ENCODE measurements around the gene ZDHHC5. TPM values are rescaled to one million over a fixed set of nuclear protein-coding genes. Genes with fewer than 3 reads are reported as not detected.

Gene ZDHHC5
- total and polyA plus RNA-seq, 2 of the 4 experiments (the other 2 are of a cell fraction), result 19.4 to 45.7 TPM

GRCh38 chr11:57727185-57727584, 59.3 kb downstream of the ZDHHC5 start:
- no peak for TF ChIP-seq ELK1 (IDR thresholded peaks at IDR 0.05; ENCODE audit: borderline replicate concordance, low read depth, low read length)
- TF ChIP-seq CEBPB (IDR thresholded peaks at IDR 0.05; ENCODE audit: low read depth, low read length), result no peak
- TF ChIP-seq FOS (IDR thresholded peaks at IDR 0.05; ENCODE audit: low read depth, low read length), result no peak
- no peak for TF ChIP-seq USF2 (IDR thresholded peaks at IDR 0.05; ENCODE audit: low read depth, low read length)
- no peak for TF ChIP-seq RCOR1 (IDR thresholded peaks at IDR 0.05; ENCODE audit: insufficient replicate concordance, low read length)
- no peak for TF ChIP-seq MXI1 (IDR thresholded peaks at IDR 0.05; ENCODE audit: borderline replicate concordance, low read depth, low read length)
- TF ChIP-seq CTCF (conservative IDR thresholded peaks at IDR 0.05; ENCODE audit: low read depth, low read length), result no peak
- no peak for TF ChIP-seq SMC3 (IDR thresholded peaks at IDR 0.05; ENCODE audit: low read depth, low read length)
- no peak for TF ChIP-seq POLR2A (IDR thresholded peaks at IDR 0.05; ENCODE audit: low read depth, low read length)
- TF ChIP-seq MAZ (IDR thresholded peaks at IDR 0.05; ENCODE audit: borderline replicate concordance, low read depth, low read length), result no peak
- TF ChIP-seq BHLHE40 (IDR thresholded peaks at IDR 0.05; ENCODE audit: low read depth, low read length), result no peak
- TF ChIP-seq RAD21 (IDR thresholded peaks at IDR 0.05; ENCODE audit: low read length), result no peak
- TF ChIP-seq NFE2L2 (IDR thresholded peaks at IDR 0.05; ENCODE audit: low read depth, low read length), result no peak
- TF ChIP-seq CHD1 (IDR thresholded peaks at IDR 0.05; ENCODE audit: low read depth, low read length), result no peak
- no peak for TF ChIP-seq MAFK (IDR thresholded peaks at IDR 0.05; ENCODE audit: low read depth, low read length)
- no peak for TF ChIP-seq RFX5 (IDR thresholded peaks at IDR 0.05; ENCODE audit: low read depth, low read length)
- Histone ChIP-seq H3K79me1 (ENCODE audit: low read depth in 1 of 2, low read length in 2 of 2) (peaks cover 15 to 31% of the 10 kb centered on the region in 2 experiments), H4K8ac (ENCODE audit: low read depth in 2 of 2, low read length in 2 of 2) (no peak overlapping the region), H3K14ac (replicated peaks; ENCODE audit: low read depth, low read length) (no peak overlapping the region), H3K4me2 (ENCODE audit: low read depth, low read length) (no peak overlapping the region), H2BK120ac (ENCODE audit: low read depth, low read length) (no peak overlapping the region), H3K4me3 (ENCODE audit: insufficient read depth, low read depth, low read length) (no peak overlapping the region), H3K4me1 (ENCODE audit: control insufficient read depth, insufficient read depth, low read length) (no peaks in the 10 kb centered on the region), H4K91ac (ENCODE audit: insufficient read depth, low read depth, low read length) (no peak overlapping the region), H4K20me1 (ENCODE audit: insufficient read depth, low read length) (peaks cover 3% of the 10 kb centered on the region; the same call in 1 of the 2 replicates), H3K27me3 (ENCODE audit: control insufficient read depth, insufficient read depth, low read length) (no peaks in the 10 kb centered on the region), H2BK15ac (ENCODE audit: low read depth, low read length) (no peak overlapping the region), H3K36me3 (ENCODE audit: control insufficient read depth, insufficient read depth, low read length) (no peaks in the 10 kb centered on the region), H2AFZ (replicated peaks; ENCODE audit: low read length, poor library complexity) (no peak overlapping the region), H3K4ac (ENCODE audit: low read depth, low read length) (no peak overlapping the region), H2AK5ac (ENCODE audit: low read depth, low read length) (no peak overlapping the region), H3K9me1 (ENCODE audit: insufficient read depth, low read length) (no peaks in the 10 kb centered on the region), H3K9me3 (ENCODE audit: control insufficient read depth, insufficient read depth, low read length) (no peaks in the 10 kb centered on the region), H2AK9ac (replicated peaks; ENCODE audit: low read depth, low read length, poor library complexity) (no peak overlapping the region), H3K56ac (ENCODE audit: extremely low read depth, insufficient read depth, low read length) (no peak overlapping the region), H2BK20ac (ENCODE audit: low read depth, low read length) (no peak overlapping the region), H3K18ac (ENCODE audit: low read depth, low read length) (no peak overlapping the region), H4K5ac (ENCODE audit: low read depth, low read length) (no peak overlapping the region), H3K23ac (ENCODE audit: low read depth, low read length) (no peak overlapping the region), H2BK5ac (ENCODE audit: low read depth, low read length, poor library complexity, severe bottlenecking) (no peak overlapping the region), H3K9ac (ENCODE audit: low read depth, low read length) (no peak overlapping the region), H3K27ac (ENCODE audit: insufficient read depth, low read length) (no peak overlapping the region)
- dilution Hi-C loops (cut with HindIII; ENCODE audit: low sequenced_read_pairs, unreplicated experiment), result no loop called here
- ATAC-seq (ENCODE audit: low read depth), result no peak
- 100% methylated on average over 1 of the region's 2 CpGs; no CpG with 5 or more reads in 1 of the 2 experiments for WGBS, 2 experiments (ENCODE audit: extremely low coverage in 2 of 2, insufficient read length in 1 of 2)
- in situ Hi-C loops (cut with MboI; ENCODE audit: low sequenced_read_pairs), result no loop called here
- DNase-seq, result no peak
- intact Hi-C loops (cut with micrococcal nuclease), result no loop called here
- ChIA-PET POLR2A (ENCODE audit: unreplicated experiment) (no interaction called here), CTCF (interaction anchor here (0.6 kb wide), 1 partner anchor 18 kb away, joined by 3 read pairs; no protein-coding TSS in a partner anchor)
- BruUV-seq (replicated peaks), result no TSS peak
